GM12875 (cell line): ENCODE measurements around the gene FNDC3B.

Experiments used
- H3K4me3 ChIP-seq: one replicate; pipeline ENCODE4 v1.5.1; 2011; ENCODE audit warnings: low read depth, low read length, control low read depth
- CTCF ChIP-seq: IDR thresholded peaks from 2 replicates; pipeline ENCODE4 v1.5.1; 2011; ENCODE audit warnings: low read depth, mild to moderate bottlenecking, control low read depth, inconsistent platforms, low read length, moderate library complexity, borderline replicate concordance; ENCODE audit not compliant: insufficient read depth

The FNDC3B gene

DNA sequence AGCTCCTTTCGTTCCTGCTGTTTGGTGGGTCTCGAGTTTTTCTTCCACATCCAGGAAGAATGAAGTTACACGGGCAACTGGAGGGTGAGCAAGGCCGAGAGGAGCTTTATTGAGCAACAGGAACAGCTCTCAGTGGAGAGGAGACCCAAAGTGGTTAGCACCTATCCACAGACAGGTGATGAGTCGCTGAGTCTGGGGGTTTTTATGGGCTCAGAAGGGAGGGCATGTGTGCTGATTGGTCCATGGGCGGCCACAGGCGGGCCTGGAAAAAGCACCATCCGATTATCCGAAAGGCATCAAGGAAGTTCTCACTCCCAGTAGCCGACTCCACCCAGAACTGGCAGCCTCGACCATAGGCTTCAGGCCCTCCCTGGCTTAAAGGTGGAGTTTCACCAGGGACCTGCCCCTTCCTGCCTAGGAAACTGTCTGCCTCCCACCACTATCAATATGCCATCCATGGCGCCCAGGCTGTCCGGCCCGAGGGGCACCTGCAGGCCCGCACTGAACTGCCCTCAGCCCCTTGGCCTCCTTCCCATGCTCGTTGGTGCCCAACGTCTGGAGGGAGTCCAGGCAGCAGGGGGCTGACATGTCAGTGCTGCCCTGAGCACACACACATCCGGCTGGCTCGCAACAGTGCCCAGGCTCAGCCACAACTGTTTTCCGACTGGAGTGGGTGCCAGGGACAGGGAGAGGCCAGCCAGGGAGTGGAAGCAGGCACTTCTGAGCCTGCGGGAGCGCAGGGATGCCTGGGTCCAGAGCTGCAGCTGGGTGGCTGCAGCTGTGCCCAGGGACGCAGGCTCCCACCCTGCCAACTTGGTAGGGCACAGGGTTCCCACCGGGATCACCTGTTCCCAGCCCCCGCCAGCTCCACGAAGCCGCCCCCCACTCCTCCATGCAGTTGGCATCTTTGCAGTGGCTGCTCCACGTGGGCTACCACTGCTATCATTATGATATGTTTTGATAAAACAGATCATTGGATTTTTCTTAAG lies 170.2 kb downstream of the FNDC3B start:
- no peak overlapping the region for H3K4me3 ChIP-seq
- TF ChIP-seq CTCF, result no peak

DNA sequence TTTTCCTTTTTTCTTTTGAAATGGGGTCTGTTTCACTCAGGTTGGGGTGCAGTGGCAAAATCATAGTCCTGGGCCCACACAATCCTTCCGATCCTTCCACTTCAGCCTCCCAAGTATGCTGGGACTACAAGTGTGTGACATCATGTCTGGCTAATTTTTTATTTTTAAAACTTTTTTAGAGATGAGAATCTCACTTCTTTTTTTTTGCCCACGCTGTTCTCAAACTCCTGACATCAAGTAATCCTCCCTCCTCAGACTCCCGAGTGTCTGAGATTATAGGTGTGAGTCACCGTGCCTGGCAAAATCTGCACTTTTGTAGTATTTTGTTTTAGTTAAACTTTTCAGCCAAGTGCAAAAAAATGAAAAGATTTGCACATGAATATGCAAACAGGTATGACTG lies 171.0 kb downstream of the FNDC3B start:
- no peak overlapping the region for H3K4me3 ChIP-seq
- TF ChIP-seq CTCF, result no peak

- no peak overlapping the region for H3K4me3 ChIP-seq
- TF ChIP-seq CTCF, result no peak
Measured at GRCh38 chr3:172211123-172211522, 171.7 kb downstream of the FNDC3B start.

DNA sequence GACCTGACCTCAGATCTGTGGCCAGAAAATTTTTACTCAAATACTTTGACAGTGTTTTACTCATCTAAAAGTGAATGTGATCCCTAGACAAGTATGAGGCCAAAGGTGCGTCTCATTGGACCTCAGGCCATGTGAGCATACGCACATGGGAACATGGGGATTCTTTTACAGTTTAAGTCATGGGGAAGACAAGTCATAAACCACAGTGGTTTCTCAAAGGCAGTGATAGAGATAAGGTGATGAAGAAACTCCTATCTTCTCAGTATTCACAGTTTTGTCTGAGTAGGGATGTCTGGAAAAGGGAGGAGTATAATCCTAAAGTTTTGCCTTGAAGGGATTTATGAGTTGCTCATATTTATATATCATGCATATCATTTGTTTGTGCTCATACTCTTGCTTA lies 173.8 kb downstream of the FNDC3B start:
- no peak overlapping the region for H3K4me3 ChIP-seq
- no peak for TF ChIP-seq CTCF

- TF ChIP-seq CTCF, result no peak
- H3K4me3 ChIP-seq, result no peak overlapping the region
Measured at GRCh38 chr3:172213904-172214303, 174.5 kb downstream of the FNDC3B start.

- no peak overlapping the region for H3K4me3 ChIP-seq
- no peak for TF ChIP-seq CTCF
Measured at GRCh38 chr3:172216267-172216666, 176.9 kb downstream of the FNDC3B start.

DNA sequence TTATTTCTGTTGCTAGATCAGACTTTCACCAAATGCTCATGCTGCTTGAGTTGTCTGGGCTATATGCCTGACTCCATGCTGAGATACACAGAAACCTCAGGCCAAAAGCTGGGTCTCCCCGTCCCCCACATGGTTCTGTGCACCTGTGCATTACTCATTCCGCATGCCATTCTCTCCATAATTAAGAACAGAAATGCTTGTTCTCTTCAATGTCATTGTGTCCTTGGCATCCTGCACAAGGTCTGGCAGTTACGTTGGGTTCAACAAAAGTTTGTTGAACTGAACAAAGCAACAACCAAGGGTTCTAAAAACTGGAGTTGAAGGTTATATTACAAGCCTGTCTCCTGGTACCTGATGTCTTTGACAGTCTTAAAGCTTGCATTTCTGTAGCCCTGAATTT lies 177.5 kb downstream of the FNDC3B start:
- no peak overlapping the region for H3K4me3 ChIP-seq
- TF ChIP-seq CTCF, result no peak
